Superior temporal gyrus (tissue), 1 donor: ENCODE measurements around the gene TMPRSS6.
"Not testable (repeated sequence)": the region's sequence is repeated elsewhere in the genome, so short reads cannot be mapped to it uniquely, and the experiment has no call there.

Experiments
- DNase-seq: peaks from one replicate; pipeline ENCODE4 v3.0.0-alpha.2; 2016; ENCODE audit errors: extremely low spot score

The TMPRSS6 gene

DNA sequence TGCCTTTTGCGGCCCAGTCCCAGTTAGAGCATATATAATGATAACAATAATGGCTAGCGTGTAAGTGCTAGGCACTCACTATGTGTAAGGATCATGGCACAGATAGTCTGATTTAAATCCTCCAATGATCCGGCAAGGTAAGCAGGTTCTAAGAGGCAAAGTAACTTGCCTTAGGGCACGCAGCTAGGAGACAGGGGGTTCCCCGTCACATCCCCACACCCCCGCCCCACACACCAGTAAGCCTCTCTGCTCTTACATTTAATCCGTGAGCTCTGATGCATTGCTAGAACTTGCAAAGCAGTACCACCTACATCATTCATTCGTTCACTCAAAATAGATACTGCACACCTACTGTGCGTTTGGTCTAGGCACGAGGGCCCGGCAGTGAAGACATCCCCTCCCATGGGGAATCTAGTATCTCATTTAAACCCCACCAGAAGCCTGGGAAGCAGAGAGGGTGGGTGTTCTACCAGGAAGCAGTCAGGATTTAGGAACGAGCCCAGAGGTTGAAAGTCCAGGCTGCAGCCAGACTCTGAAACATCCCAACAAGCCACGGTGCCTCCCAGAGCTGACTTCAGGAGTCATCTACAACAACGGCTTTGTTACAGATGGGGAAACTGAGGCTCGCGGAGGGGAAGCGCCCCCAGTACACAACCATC, 20.6 kb downstream of the TMPRSS6 start:
- no peak for DNase-seq

DNA sequence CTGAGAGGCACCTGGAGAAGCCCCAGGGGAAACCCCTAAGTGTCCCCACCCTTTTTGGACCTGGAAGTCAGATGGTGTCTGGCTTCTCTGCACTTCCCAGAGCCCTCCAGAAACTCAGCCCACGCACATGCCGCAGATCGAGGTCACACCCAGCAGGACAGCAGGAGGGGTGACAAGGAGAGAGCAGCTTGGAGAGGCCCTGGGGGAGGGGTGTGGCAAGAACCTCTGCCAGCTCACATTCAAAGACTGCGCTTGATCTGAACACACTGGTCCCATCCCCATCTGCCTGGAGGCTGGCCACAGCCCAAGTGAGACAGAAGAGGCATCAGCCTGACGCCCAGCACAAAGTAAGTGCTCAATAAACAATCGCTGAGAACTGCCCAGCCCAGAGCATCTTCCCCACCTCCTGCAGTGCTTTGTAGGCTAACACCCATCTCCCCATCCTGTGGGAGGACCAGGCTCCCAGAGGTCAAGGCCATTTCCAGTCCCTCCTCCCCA, 21.4 kb downstream of the TMPRSS6 start:
- no peak for DNase-seq

- no peak for DNase-seq
These were observed 23.3 kb downstream of the TMPRSS6 start for GRCh38 chr22:37086184-37086583.

DNA sequence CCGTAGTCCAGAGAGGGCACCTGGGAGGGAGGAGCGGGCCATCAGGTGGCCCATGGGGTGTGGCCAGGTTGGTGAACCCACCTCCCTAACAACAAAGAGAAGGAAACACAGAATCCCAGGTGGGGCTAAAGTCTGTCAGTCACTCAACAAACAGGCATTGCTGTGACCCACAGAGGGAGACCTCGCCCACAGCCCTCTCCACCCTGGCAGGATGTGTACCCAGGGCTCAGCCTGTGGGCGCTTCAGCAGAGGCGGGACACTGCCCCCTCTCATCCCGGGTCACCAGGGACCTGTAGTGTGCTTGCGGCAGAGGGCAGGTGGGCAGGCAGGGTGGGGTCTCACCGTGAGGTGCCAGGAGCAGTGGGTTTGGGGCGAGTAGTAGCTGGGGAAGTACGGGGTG, 25.1 kb downstream of the TMPRSS6 start:
- no peak for DNase-seq

GRCh38 chr22:37083914-37084313, 25.6 kb downstream of the TMPRSS6 start:
- no peak for DNase-seq

GRCh38 chr22:37082251-37082873, 27.2 kb downstream of the TMPRSS6 start:
- DNase-seq = no peak

DNA sequence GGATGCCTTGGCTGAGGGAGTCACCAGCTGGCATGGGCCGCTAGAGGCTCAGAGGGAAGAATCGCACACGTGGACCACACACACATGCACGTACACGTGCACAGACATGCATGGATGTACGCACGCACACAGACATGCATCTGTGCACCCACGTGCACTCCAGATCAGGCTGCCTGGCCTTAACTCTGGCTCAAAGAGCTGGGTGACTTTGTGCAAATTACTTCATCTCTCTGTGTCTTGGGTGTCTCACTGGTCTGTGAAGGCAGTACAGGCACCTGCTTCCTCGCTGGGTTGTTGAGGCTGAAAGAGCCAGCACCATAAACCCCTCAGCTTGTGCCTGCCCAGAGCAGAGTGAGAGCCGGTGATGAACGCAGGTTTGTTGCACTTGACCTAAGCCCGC, 28.7 kb downstream of the TMPRSS6 start:
- DNase-seq = no peak

- DNase-seq = no peak
These were observed 29.1 kb downstream of the TMPRSS6 start for GRCh38 chr22:37080438-37080837.

DNA sequence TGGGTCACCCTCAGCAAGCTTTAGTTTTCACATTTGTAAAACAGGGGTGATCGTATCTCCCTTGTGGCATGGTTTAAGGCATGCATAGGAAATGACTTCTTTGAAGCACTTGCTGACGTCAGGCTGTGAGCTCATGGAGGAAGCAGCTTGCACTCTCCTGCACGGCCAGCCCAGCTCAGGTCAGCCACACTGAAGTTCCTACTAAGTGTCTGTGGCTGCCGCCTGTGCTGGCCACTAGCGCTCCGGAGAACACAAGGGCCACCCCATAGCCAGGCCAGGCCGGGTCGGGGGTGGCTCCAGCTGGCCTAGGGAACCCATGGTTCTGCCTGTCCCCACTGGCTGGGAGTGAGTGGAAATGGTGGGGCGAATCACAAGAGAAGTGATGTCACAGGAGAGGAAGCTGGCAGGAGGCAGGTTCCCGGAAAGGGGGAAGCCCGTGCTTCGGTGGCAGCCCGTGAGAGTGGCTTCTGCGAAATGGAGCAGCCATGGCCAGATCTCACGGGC, 29.8 kb downstream of the TMPRSS6 start:
- no peak for DNase-seq

DNA sequence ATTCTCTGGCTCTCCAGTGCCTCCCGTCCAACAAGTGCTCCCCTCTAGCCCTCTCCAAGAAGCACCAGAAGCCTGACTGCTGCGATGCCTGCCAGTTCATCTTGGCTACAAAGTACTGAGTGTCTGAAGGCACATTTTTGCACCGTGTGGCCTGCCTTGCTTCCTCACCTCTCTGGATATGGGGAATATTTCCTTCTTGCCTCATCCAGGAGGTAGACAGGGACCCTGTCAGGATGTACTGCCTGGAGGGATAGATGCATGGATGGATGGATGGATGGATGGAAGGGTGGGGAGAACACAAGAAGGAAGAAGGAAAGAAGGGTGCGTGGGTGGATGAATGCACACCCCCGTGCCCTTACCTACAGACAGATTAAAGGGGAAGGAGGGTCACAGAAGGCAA, 30.4 kb downstream of the TMPRSS6 start:
- DNase-seq = no peak

DNA sequence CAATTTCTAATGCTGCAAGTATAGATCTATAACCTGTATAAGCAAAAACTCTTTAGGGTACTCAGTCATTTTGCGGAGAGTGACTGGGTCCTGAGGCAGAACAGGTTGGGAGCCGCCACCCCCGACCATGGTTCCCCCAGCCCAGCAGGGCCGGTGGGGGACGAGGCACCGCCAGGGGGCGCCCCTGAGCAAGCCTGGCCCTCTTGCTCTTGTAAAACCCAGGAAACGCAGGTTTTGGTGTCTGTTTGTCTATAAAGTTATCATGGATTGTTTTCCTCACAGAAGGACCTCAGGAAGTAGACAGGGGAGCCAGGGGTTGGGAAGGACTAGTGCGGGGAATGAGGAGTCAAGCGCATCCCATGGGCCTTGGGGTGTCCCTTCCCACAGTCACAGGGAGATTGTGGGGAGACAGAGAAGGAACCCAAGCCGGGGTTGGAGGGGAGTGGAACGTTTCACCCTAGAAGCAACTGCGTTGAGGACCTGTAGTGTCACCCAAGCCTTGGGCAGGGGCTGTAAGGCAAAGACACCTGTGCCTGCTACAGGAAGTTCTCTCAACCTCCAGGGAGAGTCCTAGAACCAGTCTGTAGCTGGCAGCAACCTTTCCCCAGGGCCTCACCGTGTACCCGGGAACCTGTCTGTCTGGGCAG, 31.6 kb downstream of the TMPRSS6 start:
- peak; percentile 41 for DNase-seq

DNA sequence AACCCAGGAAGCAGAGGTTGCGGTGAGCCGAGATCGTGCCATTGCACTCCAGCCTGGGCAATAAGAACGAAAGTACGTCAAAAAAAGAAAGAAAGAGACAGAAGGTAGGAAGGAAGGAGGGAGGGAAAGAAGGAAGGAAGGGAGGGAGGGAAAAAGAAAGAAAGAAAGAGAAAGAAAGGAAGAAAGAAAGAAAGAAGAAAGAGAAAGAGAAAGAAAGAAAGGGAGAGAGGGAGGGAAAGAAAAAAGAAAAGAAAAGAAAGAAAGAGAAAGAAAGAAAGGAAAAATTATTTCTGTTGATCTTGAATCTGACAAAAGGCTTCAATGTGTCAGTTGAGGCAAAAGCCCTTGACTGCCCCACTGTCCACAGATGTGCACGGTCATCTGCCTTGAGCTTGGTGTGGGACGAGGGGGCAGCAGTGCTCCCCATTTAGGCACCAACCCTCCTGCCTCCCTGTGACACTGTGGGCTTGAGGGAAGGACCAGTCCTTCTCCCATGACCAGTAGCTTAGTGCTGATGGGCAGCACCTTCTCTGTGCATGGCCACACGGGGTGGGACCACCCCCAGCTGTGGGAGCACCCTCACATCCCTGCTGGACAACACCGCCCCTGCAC, 33.6 kb downstream of the TMPRSS6 start:
- DNase-seq = no peak

DNA sequence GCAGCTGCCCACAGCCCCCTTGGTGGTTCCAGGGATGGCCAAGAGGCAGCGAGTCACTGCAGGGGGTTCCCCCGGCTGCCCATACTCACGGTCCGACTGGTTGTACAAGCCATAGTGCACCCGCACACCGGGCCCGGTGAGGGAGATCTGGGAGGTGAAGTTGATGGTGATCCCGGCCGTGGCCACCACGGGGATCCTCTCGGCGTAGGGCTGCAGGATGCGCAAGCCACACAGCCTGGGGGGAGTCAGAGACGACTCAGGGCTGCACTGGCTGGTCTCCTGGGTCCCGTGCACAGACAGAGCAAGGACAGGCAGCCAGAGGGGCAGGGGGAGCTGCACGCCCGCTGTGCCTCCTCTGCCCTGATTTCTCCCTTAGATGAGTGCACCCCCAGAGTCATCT, 34.5 kb downstream of the TMPRSS6 start:
- DNase-seq = no peak

DNA sequence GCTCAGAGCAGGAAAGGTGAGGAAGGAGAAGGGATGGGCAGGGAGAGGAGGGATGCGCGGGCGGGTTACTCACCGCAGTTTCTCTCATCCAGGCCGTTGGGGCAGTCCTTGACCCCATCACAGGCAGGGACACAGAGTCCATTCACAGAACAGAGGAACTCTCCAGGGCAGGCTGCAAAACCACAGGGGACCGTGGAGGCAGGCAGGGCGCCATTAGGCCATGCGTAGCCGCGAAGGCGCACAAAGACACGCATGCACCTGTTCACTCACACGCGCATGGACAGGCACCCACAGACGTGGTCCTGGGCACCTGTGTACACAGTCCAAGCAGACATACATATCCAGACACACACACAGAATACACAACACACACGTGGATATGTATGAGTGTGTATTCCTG, 35.0 kb downstream of the TMPRSS6 start:
- DNase-seq = no peak

DNA sequence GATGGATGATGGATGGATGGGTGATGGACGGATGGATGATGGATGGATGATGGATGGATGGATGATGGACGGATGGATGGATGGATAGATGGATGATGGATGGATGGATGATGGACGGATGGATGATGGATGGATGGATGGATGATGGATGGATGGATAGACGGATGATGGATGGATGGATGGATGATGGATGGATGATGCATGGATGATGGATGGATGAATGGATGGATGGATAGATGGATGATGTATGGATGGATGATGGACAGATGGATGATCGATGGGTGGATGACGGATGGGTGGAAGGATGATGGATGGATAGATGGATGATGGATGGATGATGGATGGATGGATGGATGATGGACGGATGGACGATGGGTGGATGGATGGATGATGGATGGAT, 36.8 kb downstream of the TMPRSS6 start:
- no peak for DNase-seq

- not testable (repeated sequence) for DNase-seq
These were observed 37.5 kb downstream of the TMPRSS6 start for GRCh38 chr22:37071850-37072592.

- no peak for DNase-seq
These were observed 38.8 kb downstream of the TMPRSS6 start for GRCh38 chr22:37070744-37071143.

- no peak for DNase-seq
These were observed 39.2 kb downstream of the TMPRSS6 start for GRCh38 chr22:37070334-37070733.

GRCh38 chr22:37069719-37070118, 39.8 kb downstream of the TMPRSS6 start:
- no peak for DNase-seq

GRCh38 chr22:37069319-37069718, 40.2 kb downstream of the TMPRSS6 start:
- no peak for DNase-seq

- no peak for DNase-seq
These were observed 40.7 kb downstream of the TMPRSS6 start for GRCh38 chr22:37068859-37069258.

GRCh38 chr22:37067428-37067827, 42.1 kb downstream of the TMPRSS6 start:
- no peak for DNase-seq
